ENCODE results near the gene MYO18B.

Gene MYO18B

DNA sequence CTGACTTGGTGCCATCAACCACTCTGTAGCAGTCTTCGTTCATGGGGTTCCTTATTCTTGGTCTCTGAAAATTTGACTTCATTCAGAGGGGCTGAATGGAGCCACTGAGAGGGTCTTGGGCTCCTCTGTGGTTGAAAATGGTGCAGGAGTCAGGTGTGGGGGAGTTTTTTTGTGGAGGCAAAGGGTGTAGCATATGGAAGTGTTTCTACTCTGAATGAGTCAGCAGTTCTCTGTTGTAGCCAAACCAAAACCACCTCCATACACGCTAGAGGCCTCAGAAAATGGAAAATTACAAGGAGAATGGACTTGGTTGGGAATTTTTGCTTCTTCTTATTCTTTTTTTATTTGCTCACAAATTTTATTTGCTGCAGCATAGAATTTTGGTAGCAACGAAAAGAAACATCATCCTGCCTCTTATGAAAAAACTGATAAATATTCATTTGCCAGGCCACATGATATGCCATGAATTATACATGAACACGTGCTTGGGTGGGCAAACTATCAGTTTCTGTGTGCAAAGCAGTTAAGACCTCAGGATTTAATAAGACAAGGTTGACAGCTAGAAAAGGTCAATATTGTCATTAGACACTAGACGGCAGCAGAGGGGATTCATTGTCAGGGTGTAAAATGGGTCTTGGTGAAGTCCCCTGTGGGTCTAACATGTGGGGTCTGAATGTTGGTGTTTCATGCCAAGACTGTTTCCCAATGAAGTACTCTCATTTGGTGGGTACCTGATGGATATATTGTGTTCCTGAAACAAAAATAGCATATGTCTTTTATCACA, 111.7 kb downstream of the MYO18B start:
- DNase-seq (ENCODE audit: low read depth): no peak

DNA sequence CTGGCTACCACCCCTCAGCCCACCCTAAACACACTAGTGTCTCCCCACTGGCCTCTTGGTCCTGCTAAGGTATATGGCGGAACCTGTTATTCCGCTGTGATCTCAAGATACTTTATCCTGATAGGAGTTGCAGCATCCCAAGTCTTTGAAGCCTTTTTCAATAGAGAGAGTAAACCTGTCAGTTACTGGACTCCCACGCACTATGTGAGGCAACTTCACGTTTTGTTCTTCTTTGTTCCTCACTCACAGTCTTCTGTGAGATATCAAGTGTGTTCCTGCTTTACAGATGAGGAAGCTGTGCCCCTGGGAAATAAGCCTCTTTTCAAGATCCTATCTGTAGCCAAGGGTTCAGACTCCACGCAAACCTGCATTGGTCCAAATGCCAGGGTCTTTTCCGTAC, 127.8 kb downstream of the MYO18B start:
- no peak for DNase-seq (ENCODE audit: low read depth)

DNA sequence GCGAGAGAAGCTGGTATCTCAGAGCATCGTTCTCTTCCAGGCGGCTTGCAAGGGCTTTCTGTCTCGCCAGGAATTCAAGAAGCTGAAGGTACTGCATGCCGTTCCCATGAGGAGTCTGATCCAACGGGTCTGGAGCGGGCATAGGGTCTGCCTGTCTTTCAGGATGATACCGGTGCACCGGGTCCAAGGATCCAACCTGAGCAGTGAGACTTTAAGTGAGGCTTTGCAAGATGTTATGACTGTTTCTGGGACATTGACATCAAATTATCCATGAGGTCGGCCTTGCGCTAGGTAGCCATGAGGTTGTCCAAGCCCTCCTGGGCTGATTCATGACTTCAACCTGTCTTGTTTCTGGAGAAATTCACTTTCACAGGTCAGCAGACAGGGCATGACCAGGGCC, 132.3 kb downstream of the MYO18B start:
- DNase-seq (ENCODE audit: low read depth): no peak

DNA sequence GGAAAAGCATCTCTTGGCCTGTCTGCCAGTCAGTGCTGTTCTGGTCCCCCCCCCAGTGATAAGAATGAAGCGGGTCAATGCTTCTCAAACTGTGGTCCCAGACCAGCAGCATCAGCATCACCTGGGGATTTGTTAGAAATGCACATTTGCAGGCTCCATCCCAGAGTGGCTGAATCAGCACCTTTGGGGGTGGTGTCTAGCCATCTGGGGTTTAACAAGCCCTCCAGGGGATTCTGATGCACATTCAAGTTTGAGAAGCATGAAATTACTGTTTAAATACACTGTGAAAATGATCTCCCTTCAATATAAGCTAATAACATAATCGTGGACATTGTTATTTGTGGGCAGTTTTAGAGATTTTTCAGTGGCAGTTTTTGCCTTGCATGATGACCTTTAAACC, 133.5 kb downstream of the MYO18B start:
- no peak for DNase-seq (ENCODE audit: low read depth)

DNA sequence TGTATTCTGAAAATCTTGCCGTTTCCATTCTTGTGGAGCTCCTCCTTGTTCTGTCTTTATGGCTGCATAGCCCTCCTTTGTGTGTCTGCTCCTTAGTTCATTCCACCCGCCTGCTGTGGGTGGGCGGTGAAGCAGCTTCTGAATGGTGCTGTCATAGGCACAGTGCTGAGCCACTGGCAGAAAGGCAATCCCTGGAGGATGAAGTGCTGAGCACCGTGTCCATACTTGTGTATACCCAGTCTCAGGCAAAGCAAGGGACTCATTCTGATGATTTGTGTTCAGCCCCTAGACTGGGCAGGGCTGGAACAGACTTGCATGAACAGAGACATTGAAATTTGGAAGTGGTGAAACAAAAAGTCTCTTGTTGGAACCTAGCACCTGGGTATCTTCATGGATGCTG, 134.9 kb downstream of the MYO18B start:
- no peak for DNase-seq (ENCODE audit: low read depth)

DNA sequence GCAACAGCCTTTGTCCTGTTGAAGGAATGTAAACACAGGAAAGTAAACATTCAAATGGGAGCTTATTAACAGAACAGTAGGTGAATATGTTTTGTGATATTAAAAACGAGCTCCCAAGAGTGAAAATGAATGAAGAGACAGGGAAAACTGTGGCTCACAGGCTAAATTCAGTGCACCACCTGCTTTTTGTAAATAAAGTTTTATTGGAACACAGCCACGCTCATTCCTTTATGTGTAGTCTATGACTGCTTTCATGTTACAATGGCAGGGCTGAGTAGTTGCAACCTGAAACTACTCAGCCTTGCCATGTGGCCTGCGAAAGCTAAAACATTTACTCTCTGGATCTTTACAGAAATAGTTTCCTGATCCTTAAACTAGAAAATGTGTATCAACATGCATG, 136.9 kb downstream of the MYO18B start:
- no peak for DNase-seq (ENCODE audit: low read depth)

DNA sequence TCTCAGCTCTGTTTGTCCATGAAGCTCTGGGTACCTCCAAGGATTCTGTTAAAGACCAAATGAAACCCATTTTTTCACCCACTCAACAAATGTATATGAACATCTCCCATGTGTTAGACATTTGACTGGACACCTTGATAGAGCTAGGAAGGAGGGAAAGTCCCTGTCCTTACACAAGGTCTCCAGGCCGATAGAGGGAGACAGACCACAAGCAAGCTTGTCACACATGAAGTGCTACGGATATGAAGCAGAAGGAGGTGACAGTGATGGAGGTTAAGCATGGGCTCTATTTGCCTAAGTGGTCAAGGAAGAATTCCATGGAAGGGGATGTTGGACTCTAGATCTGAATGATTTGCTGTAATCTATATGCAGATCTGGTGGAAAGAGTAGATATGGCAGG, 138.5 kb downstream of the MYO18B start:
- no peak for DNase-seq (ENCODE audit: low read depth)

DNA sequence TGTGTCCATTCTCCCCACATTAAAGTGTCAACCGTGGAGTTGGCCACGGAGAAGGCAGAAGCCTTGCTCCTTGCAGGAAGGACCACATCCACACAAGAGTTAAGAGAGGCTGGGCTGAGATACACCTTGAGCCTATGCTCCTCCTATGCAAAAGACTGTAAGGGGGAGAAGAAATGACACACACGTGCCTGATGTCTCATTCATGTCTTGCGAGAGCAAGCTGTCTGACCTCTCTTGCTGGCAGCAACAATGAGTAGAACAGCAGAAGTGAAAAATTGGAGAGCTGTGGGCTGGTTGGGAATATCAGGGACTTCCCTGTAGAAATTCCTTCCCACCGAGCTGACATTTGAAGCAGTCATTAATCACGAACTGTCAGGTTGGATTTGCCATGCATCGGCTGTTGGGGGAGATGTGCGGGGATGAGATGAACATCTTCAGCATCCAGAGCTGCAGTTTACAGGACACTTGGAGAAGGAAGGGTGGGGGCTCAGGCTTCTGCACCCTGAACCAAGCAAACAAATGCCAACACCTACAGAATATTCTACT, 139.3 kb downstream of the MYO18B start:
- DNase-seq (ENCODE audit: low read depth): no peak

DNA sequence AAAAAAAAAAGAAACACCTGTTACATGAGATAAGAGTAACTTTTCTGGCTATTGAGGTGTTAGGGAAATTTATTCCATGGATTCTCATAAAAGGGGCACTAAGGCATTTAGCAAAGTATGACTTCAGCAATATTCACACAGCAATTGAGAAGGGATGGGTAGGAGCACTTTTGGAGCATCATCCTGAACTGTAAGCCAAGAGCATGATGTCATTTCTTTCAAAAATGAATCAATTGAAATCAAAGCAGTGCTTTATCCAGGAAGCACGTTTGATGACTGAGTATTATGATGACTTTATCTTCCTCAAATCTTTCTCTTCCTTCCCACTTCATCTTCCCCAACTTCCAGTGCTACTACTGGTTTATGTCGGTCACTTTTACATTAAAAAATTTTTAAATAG, 140.4 kb downstream of the MYO18B start:
- no peak for DNase-seq (ENCODE audit: low read depth)

DNA sequence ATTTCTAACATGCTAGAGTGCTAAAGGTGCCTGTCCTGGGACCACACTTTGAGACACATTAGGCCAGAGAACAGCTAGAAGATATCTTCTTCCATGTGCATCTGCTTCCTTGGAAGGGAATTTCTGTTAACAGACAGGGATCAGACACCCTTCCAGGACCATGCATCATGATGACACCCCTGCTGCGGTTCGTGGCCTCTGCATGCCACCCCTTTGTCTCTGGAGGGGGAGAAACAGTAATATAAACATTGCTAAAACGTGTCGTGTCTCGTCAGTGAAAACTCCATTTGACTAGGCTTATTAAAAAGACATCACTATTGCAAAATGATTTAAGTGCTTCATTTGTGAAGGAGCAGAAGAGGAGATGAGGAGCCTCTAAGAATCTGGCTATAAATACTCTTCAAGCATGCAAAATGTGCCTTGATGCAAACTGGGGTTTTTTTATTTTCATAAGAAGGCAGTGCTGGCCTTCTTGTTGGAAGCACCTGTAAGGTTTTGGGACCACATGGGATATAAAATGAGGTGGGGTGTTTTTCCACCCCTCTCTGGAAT, 141.6 kb downstream of the MYO18B start:
- DNase-seq (ENCODE audit: low read depth): no peak

DNA sequence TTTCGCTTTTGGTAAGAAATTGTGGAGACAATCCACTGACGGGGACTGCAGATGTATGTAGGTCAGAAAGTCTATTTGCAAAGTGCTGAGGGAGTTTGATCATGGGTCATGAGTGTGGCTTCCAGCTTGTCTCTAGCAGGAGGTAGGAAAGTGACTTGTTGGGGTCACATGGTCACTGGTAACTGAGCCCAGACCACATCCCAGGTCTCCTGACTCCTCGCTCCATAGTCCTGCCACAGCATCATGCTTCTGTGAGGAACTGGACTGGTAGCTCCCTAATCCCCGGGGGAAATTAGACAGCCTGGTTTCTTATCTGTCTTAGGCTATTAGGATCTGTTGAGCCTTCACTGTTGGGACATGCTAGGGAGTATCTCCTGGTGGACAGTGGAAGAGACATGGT, 142.1 kb downstream of the MYO18B start:
- no peak for DNase-seq (ENCODE audit: low read depth)

DNA sequence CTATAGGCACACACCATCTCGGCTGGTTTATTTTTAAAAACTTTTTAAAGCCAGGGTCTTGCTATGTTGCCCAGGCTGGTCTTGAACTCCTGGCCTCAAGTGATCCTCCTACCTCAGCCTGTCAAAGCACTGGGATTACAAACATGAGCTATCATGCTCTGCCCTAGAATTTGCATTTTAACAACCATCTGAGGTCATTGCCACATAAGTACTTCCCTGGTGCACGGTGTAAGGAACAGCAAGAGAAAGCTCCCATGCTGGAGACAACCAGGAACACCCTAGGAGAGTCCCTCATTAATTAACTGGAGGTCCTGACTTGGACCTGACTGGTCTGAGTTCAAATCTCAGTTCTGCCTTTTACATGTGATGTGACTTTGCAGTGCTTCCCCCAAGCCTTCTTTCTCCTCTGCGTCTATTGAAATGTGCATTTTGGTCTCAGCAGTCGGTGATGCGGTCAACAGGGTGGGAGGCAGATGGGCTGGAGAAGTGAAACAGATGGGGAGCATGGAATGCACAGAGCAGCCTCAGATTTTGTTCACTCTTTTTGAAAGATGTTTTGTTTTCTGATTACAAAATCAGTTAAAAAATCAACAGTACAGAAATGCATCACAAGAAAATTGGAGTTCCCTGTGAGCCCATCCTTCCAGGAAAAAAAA, 146.5 kb downstream of the MYO18B start:
- DNase-seq (ENCODE audit: low read depth): no peak

DNA sequence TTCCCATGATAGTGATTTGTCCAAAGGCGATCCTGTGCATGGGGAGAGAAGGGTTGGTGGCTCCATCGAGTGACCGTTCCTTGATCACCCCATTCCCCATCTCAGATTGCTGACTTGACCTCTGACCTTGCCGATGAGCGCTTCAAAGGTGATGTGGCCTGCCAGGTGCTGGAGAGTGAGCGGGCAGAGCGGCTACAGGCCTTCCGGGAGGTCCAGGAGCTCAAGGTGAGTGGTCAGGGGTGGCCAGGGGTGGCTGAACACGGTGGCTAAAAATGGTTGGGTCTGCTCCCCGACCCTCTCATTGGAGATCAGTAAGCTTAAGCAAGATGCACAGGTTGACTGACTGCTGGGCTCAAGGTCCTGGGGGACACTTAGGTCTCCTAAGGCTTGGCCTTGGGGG, 148.7 kb downstream of the MYO18B start:
- DNase-seq (ENCODE audit: low read depth): no peak

DNA sequence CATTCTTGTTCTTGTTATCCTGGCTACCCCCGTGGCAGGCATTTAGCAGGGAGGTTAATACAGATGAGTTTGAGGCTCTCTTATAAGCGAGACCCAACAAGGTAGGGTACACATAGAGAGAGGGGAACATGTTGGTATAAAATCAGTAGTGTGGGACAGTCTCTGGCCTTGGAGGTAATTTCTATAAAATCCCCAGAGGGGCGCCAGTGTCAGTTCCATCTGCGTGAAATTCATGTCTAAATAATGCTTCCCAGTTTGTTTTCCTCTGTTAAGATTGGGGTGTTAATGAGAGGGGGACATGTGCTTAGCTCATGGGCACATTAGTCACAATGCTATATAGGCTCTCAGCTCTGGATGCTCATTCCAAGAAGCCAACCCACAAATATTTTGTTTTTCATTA, 150.7 kb downstream of the MYO18B start:
- DNase-seq (ENCODE audit: low read depth): no peak

DNA sequence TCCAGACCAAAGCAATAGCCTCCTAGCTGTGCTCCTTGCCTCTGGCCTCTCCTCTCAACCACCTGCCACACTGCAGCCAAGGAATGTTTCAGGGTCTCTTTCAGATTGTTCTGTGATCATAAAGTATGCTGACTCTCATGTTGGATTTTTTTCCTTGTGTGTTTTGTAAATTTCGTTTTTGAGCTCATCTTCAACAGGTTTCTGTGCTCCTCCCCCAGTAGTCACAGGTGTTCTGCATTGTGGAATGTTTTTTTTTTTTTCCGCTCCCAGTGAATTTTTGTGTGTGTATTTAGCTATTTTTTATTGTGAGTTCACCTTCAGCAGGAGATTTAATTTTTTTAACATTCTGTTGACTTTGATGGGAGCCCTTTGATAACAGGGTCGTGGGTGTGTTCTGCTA, 153.7 kb downstream of the MYO18B start:
- DNase-seq (ENCODE audit: low read depth): no peak

DNA sequence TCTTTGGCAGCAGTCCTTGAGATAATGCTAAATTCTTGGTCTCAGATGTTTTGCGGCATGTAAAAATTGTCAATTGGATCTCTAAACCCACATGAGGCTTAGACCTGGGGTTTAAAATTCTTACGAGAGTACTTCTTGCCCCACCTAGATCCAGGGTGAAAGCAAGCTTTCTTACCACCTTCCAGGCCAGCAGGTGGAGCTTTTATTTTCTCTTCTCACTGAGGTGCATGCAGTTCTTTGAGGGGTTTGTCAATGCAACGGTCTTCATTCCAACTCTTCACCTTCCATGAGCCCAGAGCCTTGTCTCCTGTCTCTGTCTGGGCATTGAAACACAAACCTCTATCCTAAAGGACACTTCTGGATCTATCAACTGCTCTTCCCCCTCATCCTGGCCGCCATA, 154.1 kb downstream of the MYO18B start:
- DNase-seq (ENCODE audit: low read depth): no peak

DNA sequence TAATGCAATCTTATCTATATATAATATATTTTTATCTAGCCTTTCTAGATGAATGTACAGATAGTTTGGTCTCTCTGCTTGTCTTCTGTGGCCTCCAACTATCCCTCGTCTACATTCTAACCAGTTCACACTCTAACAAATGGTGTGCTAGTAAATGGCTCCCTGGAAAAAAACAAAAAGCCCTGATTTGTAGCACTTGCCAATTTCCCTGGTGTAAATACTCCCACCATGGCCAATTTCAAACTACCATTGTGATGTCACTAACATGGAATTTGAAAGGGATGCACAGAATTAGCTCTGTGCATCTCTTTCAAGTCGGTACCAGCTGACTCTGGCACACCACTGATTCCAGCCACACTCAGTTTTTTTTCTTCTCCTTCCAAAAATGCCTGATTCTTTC, 154.6 kb downstream of the MYO18B start:
- DNase-seq (ENCODE audit: low read depth): no peak

DNA sequence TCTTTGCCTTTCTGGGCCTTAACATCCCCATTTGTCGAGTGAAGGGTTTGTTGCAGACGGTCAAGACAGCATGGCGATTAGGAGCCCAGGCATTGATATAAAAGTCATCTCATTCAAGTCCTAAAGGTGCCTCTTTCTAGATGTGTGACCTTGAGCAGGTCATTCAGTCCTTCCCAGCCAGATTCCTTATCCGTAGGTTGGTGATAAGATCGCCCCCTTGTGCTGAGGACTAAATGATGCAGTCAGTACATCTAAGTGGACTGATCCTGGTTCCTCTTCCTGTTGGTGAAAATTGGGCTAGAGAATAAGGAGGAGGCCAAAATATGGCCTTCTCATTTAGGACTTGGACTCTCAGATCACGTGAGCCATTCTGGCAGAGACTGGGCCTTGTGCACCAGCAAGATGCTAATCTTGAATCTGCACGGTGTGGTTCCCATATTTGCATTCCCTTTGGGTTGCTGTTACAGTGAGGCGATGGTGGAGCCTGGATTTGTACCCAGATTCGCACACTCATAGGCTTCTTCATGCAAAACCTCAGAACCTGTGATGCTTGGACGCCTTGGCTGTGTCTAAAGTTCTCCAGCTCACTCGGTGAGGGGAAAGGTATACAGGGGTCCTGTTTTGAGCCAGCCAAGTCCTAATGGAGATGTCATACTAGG, 156.8 kb downstream of the MYO18B start:
- no peak for DNase-seq (ENCODE audit: low read depth)

DNA sequence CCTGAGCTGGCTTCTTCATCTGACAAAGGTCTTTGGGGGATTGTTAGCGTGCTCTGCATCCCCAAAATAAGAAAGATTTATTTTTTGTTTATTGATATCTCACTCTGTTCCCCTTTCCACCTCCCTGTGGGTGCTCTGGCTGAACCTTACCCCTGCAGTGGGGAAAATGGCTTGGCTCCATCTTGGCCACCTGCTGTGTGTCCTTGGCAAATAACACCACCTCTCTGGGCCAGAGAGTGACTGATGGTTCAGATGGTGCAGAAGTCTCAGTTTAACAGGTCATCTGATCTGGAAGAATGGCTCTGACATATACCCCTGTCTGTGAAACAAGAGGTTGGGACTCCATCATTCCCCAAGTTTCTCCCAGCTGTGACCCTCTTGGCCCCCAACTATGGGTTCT, 157.6 kb downstream of the MYO18B start:
- DNase-seq (ENCODE audit: low read depth): no peak

DNA sequence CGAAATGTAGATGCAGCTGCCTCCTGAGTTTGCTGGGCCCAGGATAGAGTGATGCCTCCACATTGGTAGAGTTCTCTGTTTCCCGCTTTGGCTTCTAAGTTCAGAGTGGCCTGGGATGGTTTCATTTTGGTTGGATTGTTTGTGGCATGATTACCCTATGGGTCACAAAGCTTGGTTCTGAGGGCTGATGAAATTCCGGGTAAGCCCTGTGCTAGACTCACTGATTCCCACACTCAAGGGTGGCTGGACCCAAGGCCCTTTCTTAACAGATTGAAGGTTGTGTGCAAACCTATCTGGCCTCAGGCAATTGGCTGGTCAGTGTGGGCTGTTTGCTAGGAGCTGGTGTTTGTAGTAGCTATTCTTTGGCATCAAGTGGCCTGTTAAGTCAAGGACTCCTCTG, 158.4 kb downstream of the MYO18B start:
- DNase-seq (ENCODE audit: low read depth): no peak

DNA sequence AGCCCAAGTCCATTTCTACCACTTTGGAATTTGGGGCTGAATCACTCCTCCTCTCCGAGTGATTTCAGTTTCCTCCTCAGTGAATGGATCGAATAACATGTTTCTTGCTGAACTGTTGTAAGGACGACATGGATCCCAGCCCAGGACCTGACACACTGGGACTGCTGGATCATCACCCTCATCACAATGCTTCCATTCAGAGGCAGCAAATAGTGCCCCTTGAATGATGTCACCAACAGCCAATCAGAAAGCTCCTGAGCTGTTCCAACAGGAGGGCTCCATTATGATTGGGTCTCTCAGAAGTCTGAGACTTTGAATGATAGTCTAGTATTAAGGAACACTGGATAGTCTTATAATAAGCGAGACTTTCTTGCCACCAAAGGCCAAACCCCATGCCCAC, 158.9 kb downstream of the MYO18B start:
- DNase-seq (ENCODE audit: low read depth): no peak

DNA sequence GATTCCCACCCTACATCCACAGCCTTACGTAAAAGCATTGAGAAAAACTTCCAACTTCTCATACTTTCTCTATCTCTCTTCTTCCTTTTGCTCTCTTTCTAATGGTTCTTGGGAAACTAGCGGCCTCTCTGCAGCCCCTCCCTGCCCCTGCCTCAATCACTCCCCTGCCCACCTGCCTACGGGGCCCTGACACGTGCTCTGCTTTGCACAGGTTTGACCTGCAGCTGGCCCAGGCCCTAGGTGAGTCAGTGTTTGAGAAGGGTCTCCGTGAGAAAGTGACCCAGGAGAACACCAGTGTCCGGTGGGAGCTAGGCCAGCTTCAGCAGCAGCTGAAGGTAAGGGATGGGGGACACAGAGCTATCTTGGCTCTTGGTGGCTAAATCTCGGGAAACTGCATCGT, 160.4 kb downstream of the MYO18B start:
- no peak for DNase-seq (ENCODE audit: low read depth)

DNA sequence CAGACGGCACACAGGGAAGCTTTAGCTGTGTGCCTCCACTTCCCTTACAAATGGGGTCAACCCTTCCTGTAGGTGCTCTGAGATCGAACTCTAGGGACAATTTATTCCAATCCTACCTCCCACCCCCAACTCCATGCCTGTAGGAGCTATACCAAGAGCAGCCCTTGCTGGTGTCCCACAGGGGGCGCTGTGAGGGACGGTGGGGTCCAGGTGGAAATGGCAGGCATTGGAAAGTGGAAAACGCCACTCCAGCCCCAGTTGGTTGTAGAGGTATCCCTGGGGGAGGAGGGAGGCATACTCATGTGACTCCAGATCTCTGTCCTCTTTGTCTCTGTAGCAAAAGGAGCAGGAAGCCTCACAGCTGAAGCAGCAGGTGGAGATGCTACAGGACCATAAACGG, 161.3 kb downstream of the MYO18B start:
- no peak for DNase-seq (ENCODE audit: low read depth)

Data from GM04503 (cell line).